22Rv1 (cell line): ENCODE measurements around the gene TPSAB1.
"Not testable (repeated sequence)": the region's sequence is repeated elsewhere in the genome, so short reads cannot be mapped to it uniquely, and the experiment has no call there.

Experiments
- CTCF ChIP-seq: fragments of 450-650 bp; IDR thresholded peaks from 2 replicates; pipeline ENCODE4 v1.5.1; 2017; ENCODE audit warnings: mild to moderate bottlenecking
- ZFX ChIP-seq: fragments of 450-650 bp; IDR thresholded peaks from 2 replicates; pipeline ENCODE4 v1.6.1; 2017; ENCODE audit warnings: antibody characterized with exemption, borderline replicate concordance

DNA sequence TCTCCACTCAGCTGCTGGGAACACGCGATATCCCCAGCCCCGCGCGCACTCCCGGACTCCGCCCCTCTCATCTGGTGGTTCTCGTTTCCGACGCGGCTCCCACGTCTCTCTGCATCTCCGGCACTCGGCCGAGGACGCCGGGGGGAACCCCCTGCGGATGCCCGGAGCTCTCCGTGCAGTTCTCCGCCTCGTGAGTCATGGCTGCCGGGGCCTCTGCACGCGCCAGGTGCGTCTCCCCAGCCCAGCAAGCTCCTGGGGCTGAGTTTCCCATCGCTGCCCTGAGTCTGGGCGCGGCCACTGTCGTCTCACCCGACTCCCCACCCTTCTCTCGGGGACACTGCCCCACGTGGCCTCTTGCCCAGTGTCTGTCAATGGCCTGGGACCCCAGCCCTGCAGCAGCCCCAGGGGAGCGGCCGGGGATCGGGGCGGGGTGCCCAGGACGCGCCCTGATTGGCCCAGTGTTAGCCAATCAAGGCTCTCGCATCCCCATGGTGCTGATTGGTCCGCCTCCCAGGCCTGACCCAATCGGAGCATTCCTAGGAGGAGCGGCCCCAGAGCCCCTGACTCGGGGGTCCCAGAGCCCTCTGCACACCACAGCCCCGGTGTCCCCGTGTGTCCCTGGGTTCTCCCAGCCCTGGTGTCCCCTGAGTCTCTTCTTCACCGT is 13.3 kb downstream of the TPSAB1 start:
- not testable (repeated sequence) for TF ChIP-seq CTCF, ZFX
